Measurements from ENCODE around the gene COBLL1. TPM values are rescaled to one million over a fixed set of nuclear protein-coding genes. Genes with fewer than 3 reads are reported as not detected.

Gene COBLL1
- total RNA-seq, 1 donor = 26.4 TPM

GRCh38 chr2:164692114-164692513 lies 149.5 kb downstream of the COBLL1 start:
- no peaks in the 10 kb centered on the region for H3K4me1 ChIP-seq (ENCODE audit: insufficient read depth, low read length)
- H3K9me3 ChIP-seq (ENCODE audit: low read depth, low read length) = no peaks in the 10 kb centered on the region
- H3K27me3 ChIP-seq (ENCODE audit: insufficient read depth, low read length) = no peaks in the 10 kb centered on the region
- no peak overlapping the region for H3K4me3 ChIP-seq (ENCODE audit: low read length)

DNA sequence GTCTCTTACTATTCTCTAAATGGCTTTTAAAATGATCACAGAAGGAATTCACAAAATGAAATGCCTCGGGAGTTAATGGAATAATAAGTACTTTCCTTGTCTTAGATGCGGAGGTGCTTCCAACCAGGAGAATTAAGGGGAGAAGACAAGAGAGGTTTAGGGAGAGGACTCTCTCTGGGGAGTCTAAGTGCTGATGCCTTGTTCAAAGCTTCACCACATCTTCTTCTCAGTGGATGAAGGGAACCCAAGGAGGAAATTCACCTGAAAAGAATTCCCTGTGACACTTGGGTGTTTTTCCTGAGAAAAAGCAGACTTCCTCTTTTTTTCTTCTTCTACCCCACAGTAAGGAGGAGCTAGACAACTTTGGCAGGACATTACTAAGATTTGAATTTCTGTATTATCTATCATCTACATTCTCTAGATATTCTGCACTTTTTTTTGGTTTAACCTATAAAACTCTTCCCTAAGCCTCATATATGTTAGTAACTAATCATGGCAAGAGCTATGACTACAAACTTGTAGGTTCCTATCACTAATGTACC lies 150.2 kb downstream of the COBLL1 start:
- no peak overlapping the region for H3K4me3 ChIP-seq (ENCODE audit: low read length)
- H3K4me1 ChIP-seq (ENCODE audit: insufficient read depth, low read length) = no peaks in the 10 kb centered on the region
- H3K9me3 ChIP-seq (ENCODE audit: low read depth, low read length) = no peaks in the 10 kb centered on the region
- H3K27me3 ChIP-seq (ENCODE audit: insufficient read depth, low read length) = no peaks in the 10 kb centered on the region

DNA sequence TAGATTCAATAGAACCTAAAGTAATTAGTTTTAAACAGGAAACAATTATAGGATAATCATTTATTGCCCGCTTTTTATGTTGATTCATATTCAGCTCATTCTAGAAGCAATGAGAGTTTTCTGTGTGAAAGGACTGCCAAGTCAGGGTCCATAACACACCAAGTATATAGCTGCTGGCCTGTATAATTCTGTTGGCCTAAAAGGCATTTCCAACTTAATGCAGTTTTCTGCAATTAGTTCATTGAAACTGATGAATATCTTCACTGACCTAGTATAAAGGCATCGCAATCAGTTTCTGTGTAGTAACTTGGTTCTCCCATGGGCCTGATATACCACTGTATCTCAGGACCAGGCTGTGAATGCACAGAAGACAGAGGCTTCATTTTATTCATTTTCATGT lies 151.3 kb downstream of the COBLL1 start:
- H3K4me3 ChIP-seq (ENCODE audit: low read length) = no peak overlapping the region
- no peaks in the 10 kb centered on the region for H3K9me3 ChIP-seq (ENCODE audit: low read depth, low read length)
- H3K27me3 ChIP-seq (ENCODE audit: insufficient read depth, low read length) = no peaks in the 10 kb centered on the region
- no peaks in the 10 kb centered on the region for H3K4me1 ChIP-seq (ENCODE audit: insufficient read depth, low read length)

DNA sequence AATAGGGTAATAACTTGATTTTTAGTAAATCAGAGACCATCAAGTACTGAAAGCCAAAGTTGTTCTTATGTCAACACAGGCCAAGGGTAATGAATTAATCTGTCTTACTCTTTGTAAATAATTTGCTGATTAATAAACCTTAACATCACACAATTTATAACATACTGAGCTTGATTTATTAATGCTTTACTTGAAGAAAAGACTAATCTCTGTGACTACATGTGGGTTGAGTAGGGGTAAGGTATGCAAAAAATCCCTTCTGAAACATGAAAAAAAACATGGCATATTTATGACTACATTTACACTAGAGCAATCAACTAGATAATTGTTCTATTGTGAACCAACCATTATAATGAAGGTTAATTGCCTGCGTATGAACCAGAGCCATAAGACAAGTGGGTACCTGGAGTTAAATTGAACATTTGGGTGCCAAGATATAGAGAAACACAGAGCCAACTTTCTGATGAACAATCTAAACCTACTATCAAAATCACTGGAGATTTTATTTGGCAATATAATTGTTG lies 152.7 kb downstream of the COBLL1 start:
- no peaks in the 10 kb centered on the region for H3K9me3 ChIP-seq (ENCODE audit: low read depth, low read length)
- H3K4me3 ChIP-seq (ENCODE audit: low read length) = no peak overlapping the region
- no peaks in the 10 kb centered on the region for H3K4me1 ChIP-seq (ENCODE audit: insufficient read depth, low read length)
- no peaks in the 10 kb centered on the region for H3K27me3 ChIP-seq (ENCODE audit: insufficient read depth, low read length)

DNA sequence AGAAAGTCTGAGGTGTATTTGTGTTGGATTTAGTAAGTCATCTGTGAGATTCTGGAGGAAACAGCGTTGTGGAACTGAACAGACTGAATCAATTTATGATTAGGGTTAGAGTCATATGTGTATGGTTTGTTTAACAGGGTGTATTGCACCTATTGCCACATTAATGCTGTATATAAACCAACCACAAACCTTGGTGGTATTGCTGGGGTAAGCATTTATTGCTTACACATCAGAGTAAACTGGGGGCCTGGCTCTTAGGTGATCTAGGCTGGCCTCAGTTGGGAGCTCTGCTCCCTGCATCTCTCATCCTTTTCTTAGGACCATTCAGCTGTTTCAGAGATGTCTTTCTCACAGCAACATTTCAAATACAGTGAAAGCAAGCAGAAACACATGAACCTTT lies 160.6 kb downstream of the COBLL1 start:
- Histone ChIP-seq H3K4me3 (ENCODE audit: low read length) (no peak overlapping the region), H3K9me3 (ENCODE audit: low read depth, low read length) (peaks cover 6% of the 10 kb centered on the region), H3K27me3 (ENCODE audit: insufficient read depth, low read length) (no peaks in the 10 kb centered on the region), H3K4me1 (ENCODE audit: insufficient read depth, low read length) (no peaks in the 10 kb centered on the region)

GRCh38 chr2:164678631-164679149 lies 162.9 kb downstream of the COBLL1 start:
- Histone ChIP-seq H3K4me1 (ENCODE audit: insufficient read depth, low read length) (no peaks in the 10 kb centered on the region), H3K27me3 (ENCODE audit: insufficient read depth, low read length) (no peaks in the 10 kb centered on the region), H3K4me3 (ENCODE audit: low read length) (no peak overlapping the region), H3K9me3 (ENCODE audit: low read depth, low read length) (peaks cover 6% of the 10 kb centered on the region)

DNA sequence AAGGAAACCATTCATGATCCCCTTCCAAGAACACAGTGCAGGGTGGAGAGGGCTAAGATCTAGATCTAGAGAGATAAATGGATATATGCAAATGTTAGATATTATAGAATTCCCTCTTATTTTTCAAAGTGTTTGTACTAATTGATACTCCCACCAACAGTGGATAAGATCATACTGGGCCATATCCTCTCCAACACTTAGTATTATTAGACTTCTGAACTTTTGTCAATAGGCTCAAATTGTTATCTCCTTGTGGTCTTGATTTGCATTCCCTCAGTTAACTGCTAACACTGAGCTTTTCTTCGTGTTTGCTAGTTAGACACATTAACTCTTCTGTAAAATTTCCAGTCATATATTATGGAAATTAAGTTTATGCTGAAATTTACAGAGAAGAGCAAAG lies 163.9 kb downstream of the COBLL1 start:
- H3K4me1 ChIP-seq (ENCODE audit: insufficient read depth, low read length) = no peaks in the 10 kb centered on the region
- no peak overlapping the region for H3K4me3 ChIP-seq (ENCODE audit: low read length)
- peaks cover 6% of the 10 kb centered on the region for H3K9me3 ChIP-seq (ENCODE audit: low read depth, low read length)
- H3K27me3 ChIP-seq (ENCODE audit: insufficient read depth, low read length) = no peaks in the 10 kb centered on the region

DNA sequence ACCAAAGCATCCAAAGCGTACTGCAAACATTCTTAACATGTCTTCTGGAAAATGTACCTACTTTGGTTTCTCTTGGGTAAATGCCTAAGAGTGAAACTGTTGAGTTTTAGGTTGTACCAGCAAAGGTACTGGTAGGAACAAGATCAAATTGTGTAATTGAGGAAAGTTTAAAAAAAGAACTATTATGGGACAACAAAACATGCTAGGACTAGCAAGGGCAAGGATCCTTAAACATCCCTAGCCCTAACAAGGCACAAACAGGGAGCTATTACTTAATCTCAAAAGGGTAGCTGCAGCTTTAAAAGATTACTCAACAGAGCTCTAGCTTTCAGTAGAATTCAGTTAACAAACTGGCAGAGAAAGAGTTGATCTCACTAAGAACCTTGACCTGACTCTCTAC lies 164.4 kb downstream of the COBLL1 start:
- no peak overlapping the region for H3K4me3 ChIP-seq (ENCODE audit: low read length)
- no peaks in the 10 kb centered on the region for H3K4me1 ChIP-seq (ENCODE audit: insufficient read depth, low read length)
- H3K27me3 ChIP-seq (ENCODE audit: insufficient read depth, low read length) = no peaks in the 10 kb centered on the region
- peaks cover 6% of the 10 kb centered on the region for H3K9me3 ChIP-seq (ENCODE audit: low read depth, low read length)

DNA sequence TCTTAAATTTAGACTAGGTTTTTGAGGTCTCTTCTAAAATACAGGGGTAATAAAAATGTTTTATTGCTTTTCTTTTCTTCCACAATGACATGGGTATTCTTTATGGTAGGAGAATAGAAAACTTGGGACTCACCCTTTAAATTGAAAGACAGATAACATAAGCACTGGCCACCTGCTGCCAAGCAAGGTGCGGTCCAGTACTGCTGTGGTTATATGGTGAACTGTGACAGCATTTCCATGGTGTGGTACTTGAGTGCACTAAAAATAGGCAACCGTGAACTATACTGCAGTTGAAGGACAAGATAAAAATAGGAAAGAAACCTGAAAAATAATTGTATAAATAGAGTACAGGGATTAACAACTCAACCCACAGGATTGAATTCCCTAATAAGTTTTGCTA lies 165.9 kb downstream of the COBLL1 start:
- Histone ChIP-seq H3K4me3 (ENCODE audit: low read length) (no peak overlapping the region), H3K4me1 (ENCODE audit: insufficient read depth, low read length) (no peaks in the 10 kb centered on the region), H3K27me3 (ENCODE audit: insufficient read depth, low read length) (no peaks in the 10 kb centered on the region), H3K9me3 (ENCODE audit: low read depth, low read length) (peaks cover 6% of the 10 kb centered on the region)

DNA sequence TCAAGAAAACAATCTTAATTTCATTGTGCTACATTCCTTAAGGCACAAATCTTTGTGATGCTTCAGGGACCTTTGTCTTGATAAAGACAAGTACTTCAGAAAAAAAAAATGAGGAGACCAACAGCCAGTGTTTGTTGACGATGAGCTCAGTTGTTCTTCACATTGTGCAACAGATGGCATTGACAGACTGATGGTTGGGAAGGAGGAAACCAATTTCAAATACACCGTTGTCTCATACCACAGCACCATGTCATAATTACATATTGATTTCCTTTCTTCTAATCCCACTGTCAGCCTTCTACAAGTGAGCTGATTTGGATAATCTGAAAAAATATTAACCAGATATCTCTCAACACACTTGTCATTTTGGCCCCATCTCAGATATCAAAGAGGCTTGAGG lies 166.6 kb downstream of the COBLL1 start:
- no peak overlapping the region for H3K4me3 ChIP-seq (ENCODE audit: low read length)
- H3K4me1 ChIP-seq (ENCODE audit: insufficient read depth, low read length) = no peaks in the 10 kb centered on the region
- H3K27me3 ChIP-seq (ENCODE audit: insufficient read depth, low read length) = no peaks in the 10 kb centered on the region
- H3K9me3 ChIP-seq (ENCODE audit: low read depth, low read length) = peaks cover 6% of the 10 kb centered on the region

- no peaks in the 10 kb centered on the region for H3K9me3 ChIP-seq (ENCODE audit: low read depth, low read length)
- H3K27me3 ChIP-seq (ENCODE audit: insufficient read depth, low read length) = no peaks in the 10 kb centered on the region
- H3K4me3 ChIP-seq (ENCODE audit: low read length) = no peak overlapping the region
Observed at GRCh38 chr2:164671664-164672396, 169.8 kb downstream of the COBLL1 start.

GRCh38 chr2:164669291-164669690 lies 172.3 kb downstream of the COBLL1 start:
- Histone ChIP-seq H3K4me3 (ENCODE audit: low read length) (no peak overlapping the region), H3K9me3 (ENCODE audit: low read depth, low read length) (no peaks in the 10 kb centered on the region), H3K4me1 (ENCODE audit: insufficient read depth, low read length) (no peaks in the 10 kb centered on the region), H3K27me3 (ENCODE audit: insufficient read depth, low read length) (no peaks in the 10 kb centered on the region)

More at GRCh38 chr2:164671664-164672396, 169.8 kb downstream of the COBLL1 start:
- no peaks in the 10 kb centered on the region for H3K4me1 ChIP-seq (ENCODE audit: insufficient read depth, low read length)

GRCh38 chr2:164667566-164667965 lies 174.1 kb downstream of the COBLL1 start:
- H3K4me1 ChIP-seq (ENCODE audit: insufficient read depth, low read length) = no peaks in the 10 kb centered on the region
- H3K9me3 ChIP-seq (ENCODE audit: low read depth, low read length) = no peaks in the 10 kb centered on the region
- no peak overlapping the region for H3K4me3 ChIP-seq (ENCODE audit: low read length)
- no peaks in the 10 kb centered on the region for H3K27me3 ChIP-seq (ENCODE audit: insufficient read depth, low read length)

- H3K4me1 ChIP-seq (ENCODE audit: insufficient read depth, low read length) = no peaks in the 10 kb centered on the region
- no peaks in the 10 kb centered on the region for H3K9me3 ChIP-seq (ENCODE audit: low read depth, low read length)
- H3K4me3 ChIP-seq (ENCODE audit: low read length) = no peak overlapping the region
- no peaks in the 10 kb centered on the region for H3K27me3 ChIP-seq (ENCODE audit: insufficient read depth, low read length)
Observed at GRCh38 chr2:164664070-164664469, 177.6 kb downstream of the COBLL1 start.

DNA sequence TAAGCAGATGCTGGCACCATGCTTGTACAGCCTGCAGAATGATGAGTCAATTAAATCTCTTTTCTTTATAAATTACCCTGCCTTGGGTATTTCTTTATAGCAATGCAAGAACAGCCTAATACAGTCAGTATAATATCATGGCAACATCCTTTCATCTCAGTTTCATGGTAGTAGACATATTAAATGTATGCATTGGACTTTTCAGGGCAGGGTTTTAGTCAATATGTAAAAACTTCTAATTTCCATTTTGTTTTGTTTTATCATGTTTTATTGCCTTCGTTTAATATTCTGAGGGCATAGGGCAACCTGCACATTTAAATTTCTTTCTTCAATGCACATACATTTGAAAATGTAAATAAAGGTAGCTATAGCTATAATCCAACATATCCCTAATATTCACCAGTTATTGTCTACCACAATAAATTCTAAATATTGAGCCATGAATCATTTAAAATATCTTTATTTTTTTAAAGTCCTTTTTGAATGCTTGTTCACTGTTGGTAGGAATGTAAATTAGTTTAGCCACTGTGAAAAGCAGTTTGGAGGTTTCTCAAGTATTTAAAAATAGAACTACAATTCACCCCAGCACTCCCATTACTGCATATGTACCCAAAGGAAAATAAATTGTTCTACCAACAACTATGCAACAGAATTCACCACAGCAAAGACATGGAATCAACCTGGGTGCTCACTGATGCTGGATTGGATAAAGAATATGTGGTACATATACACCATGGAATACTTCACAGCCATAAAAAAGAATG lies 178.6 kb downstream of the COBLL1 start:
- no peak overlapping the region for H3K4me3 ChIP-seq (ENCODE audit: low read length)
- H3K27me3 ChIP-seq (ENCODE audit: insufficient read depth, low read length) = no peaks in the 10 kb centered on the region
- no peaks in the 10 kb centered on the region for H3K4me1 ChIP-seq (ENCODE audit: insufficient read depth, low read length)
- no peaks in the 10 kb centered on the region for H3K9me3 ChIP-seq (ENCODE audit: low read depth, low read length)
